Stomach smooth muscle (tissue), 2 donors: ENCODE data around the gene DVL2.

ENCODE experiments used
- H3K27ac ChIP-seq: one replicate; pipeline ENCODE4 v1.7.0; 2013; ENCODE audit warnings: mild to moderate bottlenecking, low read length, inconsistent platforms
- H3K27me3 ChIP-seq, 2 donors: one replicate each; pipeline ENCODE4 v1.7.0; 2013; ENCODE audit warnings: low read length in 2 of 2; ENCODE audit not compliant: insufficient read depth in 2 of 2, control insufficient read depth in 1 of 2
- H3K36me3 ChIP-seq, 2 donors: one replicate each; pipeline ENCODE4 v1.7.0; 2013; ENCODE audit warnings: low read length in 2 of 2; ENCODE audit not compliant: control insufficient read depth in 2 of 2, insufficient read depth in 2 of 2
- H3K4me1 ChIP-seq: one replicate; pipeline ENCODE4 v1.7.0; 2013; ENCODE audit warnings: low read length; ENCODE audit not compliant: control insufficient read depth, insufficient read depth
- H3K4me3 ChIP-seq, 2 donors: one replicate each; pipeline ENCODE4 v1.7.0; 2013; ENCODE audit warnings: low read length in 2 of 2
- H3K9ac ChIP-seq, 2 donors: one replicate each; pipeline ENCODE4 v1.7.0; 2013; ENCODE audit warnings: low read length in 2 of 2, mild to moderate bottlenecking in 1 of 2
- H3K9me3 ChIP-seq, 2 donors: one replicate each; pipeline ENCODE4 v1.7.0; 2013; ENCODE audit warnings: low read length in 2 of 2; ENCODE audit not compliant: control insufficient read depth in 2 of 2
- donor health status: healthy.
- donor health status: Pancreatic carcinoma.

The DVL2 gene

DNA sequence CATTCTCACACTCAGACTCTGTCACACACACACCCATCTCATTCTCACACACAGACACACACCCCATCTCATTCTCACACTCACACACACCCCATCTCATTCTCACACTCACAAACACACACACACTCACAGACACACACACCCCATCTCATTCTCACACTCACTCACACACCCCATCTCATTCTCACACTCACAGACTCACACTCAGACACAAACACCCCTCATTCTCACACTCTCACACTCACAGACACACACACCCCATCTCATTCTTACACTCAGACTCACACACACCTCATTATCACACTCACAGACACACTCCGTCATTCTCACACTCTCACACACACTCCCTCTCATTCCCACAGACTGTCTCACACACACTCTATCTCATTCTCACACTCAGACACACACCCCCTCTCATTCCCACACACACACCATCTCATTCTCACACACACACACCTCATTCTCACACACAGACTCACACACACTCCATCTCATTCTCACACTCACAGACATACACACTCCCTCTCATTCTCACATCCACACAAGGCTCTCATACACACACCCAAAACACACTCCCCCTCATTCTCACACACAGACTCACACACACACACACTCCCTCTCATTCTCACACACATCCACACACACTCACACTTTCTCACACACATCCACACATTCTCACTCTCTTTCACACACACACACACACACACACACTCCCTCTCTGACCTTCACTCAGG, 58.0 kb downstream of the DVL2 start:
- H3K9ac ChIP-seq = no peak overlapping the region

More for the DNA sequence above, 58.0 kb downstream of the DVL2 start:
- Histone ChIP-seq H3K4me3 (no peak overlapping the region), H3K36me3 (no peaks in the 10 kb centered on the region), H3K27ac (no peak overlapping the region), H3K27me3 (peaks cover 36 to 43% of the 10 kb centered on the region in 2 donors), H3K9me3 (no peaks in the 10 kb centered on the region), H3K4me1 (peaks cover 19% of the 10 kb centered on the region)
